HCT116 (cell line): Measurements from ENCODE around the gene ZSCAN4. TPM values are rescaled to one million over a fixed set of nuclear protein-coding genes. Genes with fewer than 3 reads are reported as not detected.

Experiments
- ATAC-seq: fragments of 200-7000 bp; cut with Tn5 transposase; 2 replicates; pipeline ENCODE4 v1.9.1; 2020; ENCODE audit warnings: mild to moderate bottlenecking, moderate library complexity
- BruUV-seq: library from RNA; stranded (reverse); fragments of 400-500 nt; replicated peaks from 2 replicates; lab custom pipeline; 2021; lab: Mats Ljungman, UMichigan
- CTCF ChIA-PET: fragments of 300-600 bp; sonication (Branson Sonifier 250); formaldehyde crosslinking; loops from one replicate; lab custom pipeline; 2021; ENCODE audit warnings: antibody characterized with exemption; lab: Charles Lee
- POLR2A ChIA-PET: fragments of 300-600, 350-600 bp; sonication (Branson Sonifier 250); formaldehyde crosslinking; loops from one replicate; lab custom pipeline; 2021; ENCODE audit warnings: antibody characterized with exemption; lab: Charles Lee
- RAD21 ChIA-PET, 2 experiments: fragments of 300-600 bp; sonication (Branson Sonifier 250); formaldehyde crosslinking; loops; one replicate each; lab custom pipeline; 2023; ENCODE audit warnings: low total read pairs in 2 of 2; ENCODE audit not compliant: uncharacterized antibody in 2 of 2, unreplicated experiment in 2 of 2, low non-redundant PET in 1 of 2; lab: Charles Lee
- DNase-seq: peaks from one replicate; pipeline ENCODE4 v3.0.0-alpha.2; 2010; ENCODE audit warnings: low read depth, low spot score
- H2AFZ ChIP-seq: fragments of 200-600 bp; shearing (Covaris generic), sonication (generic); 2 replicates; pipeline ENCODE4 v1.6.1; 2017; ENCODE audit warnings: low read depth, mixed run types, mixed read lengths, antibody characterized with exemption, low read length; ENCODE audit not compliant: poor library complexity, severe bottlenecking
- H3K27ac ChIP-seq: 2 replicates; pipeline ENCODE4 v1.5.1; 2012; ENCODE audit warnings: low read depth, low read length
- H3K27me3 ChIP-seq: fragments of 200-600 bp; sonication (generic); 2 replicates; pipeline ENCODE4 v1.6.1; 2016; ENCODE audit warnings: mixed run types, low read length, mixed read lengths; ENCODE audit not compliant: insufficient read depth
- H3K36me3 ChIP-seq, 2 experiments: fragments of 200-500 bp in 1 of 2; fragments of 200-600 bp in 1 of 2; sonication (Bioruptor generic) in 1 of 2; sonication (generic) in 1 of 2; 2 replicates each; pipeline versions ENCODE4 v1.5.1 to v1.6.1; 2014 to 2016; ENCODE audit warnings: low read length in 2 of 2, inconsistent platforms in 1 of 2, mixed read lengths in 1 of 2, mixed run types in 1 of 2; ENCODE audit not compliant: insufficient read depth in 2 of 2, control insufficient read depth in 1 of 2
- H3K4me1 ChIP-seq, 2 experiments: fragments of 200-600 bp in 1 of 2; sonication (generic) in 1 of 2; 2 replicates each; pipeline versions ENCODE4 v1.5.1 to v1.6.1; 2012 to 2017; ENCODE audit warnings: low read length in 2 of 2, inconsistent platforms in 1 of 2, mild to moderate bottlenecking in 1 of 2, mixed read lengths in 1 of 2, mixed run types in 1 of 2, moderate library complexity in 1 of 2; ENCODE audit not compliant: insufficient read depth in 2 of 2, control insufficient read depth in 1 of 2
- H3K4me2 ChIP-seq: fragments of 200-600 bp; sonication (generic); 2 replicates; pipeline ENCODE4 v1.6.1; 2017; ENCODE audit warnings: mixed run types, low read length, mixed read lengths
- H3K4me3 ChIP-seq, 2 experiments: fragments of 200-600 bp in 1 of 2; sonication (generic) in 1 of 2; replicated peaks in 1 of 2; 2 replicates each; pipeline ENCODE4 v1.5.1; 2011 to 2016; ENCODE audit warnings: low read length in 2 of 2, control low read depth in 1 of 2, low read depth in 1 of 2, mild to moderate bottlenecking in 1 of 2, mixed read lengths in 1 of 2, mixed run types in 1 of 2
- H3K79me2 ChIP-seq: fragments of 200-600 bp; sonication (generic); 2 replicates; pipeline ENCODE4 v1.6.1; 2017; ENCODE audit warnings: mild to moderate bottlenecking, mixed run types, low read length, moderate library complexity, mixed read lengths; ENCODE audit not compliant: insufficient read depth
- H3K9ac ChIP-seq: fragments of 200-600 bp; sonication (generic); 2 replicates; pipeline ENCODE4 v1.6.1; 2016; ENCODE audit warnings: low read length, mixed read lengths
- H3K9me2 ChIP-seq: fragments of 200-600 bp; sonication (generic), shearing (Covaris generic); 2 replicates; pipeline ENCODE4 v1.6.1; 2017; ENCODE audit warnings: mixed run types, mild to moderate bottlenecking, moderate library complexity; ENCODE audit not compliant: insufficient read depth
- H3K9me3 ChIP-seq, 2 experiments: fragments of 200-500 bp in 1 of 2; fragments of 200-600 bp in 1 of 2; sonication (Bioruptor generic) in 1 of 2; sonication (generic) in 1 of 2; 2 replicates each; pipeline ENCODE4 v1.6.1; 2014 to 2017; ENCODE audit warnings: low read length in 2 of 2, mixed read lengths in 2 of 2, inconsistent platforms in 1 of 2, low read depth in 1 of 2, mild to moderate bottlenecking in 1 of 2, mixed run types in 1 of 2, moderate library complexity in 1 of 2; ENCODE audit not compliant: control insufficient read depth in 1 of 2, insufficient read depth in 1 of 2
- H4K20me1 ChIP-seq: fragments of 200-600 bp; sonication (generic), shearing (Covaris generic); 2 replicates; pipeline ENCODE4 v1.6.1; 2017; ENCODE audit warnings: mixed run types, mild to moderate bottlenecking, moderate library complexity; ENCODE audit not compliant: insufficient read depth
- ATF3 ChIP-seq: IDR thresholded peaks from 2 replicates; pipeline ENCODE4 v1.6.1; 2012
- CBX3 ChIP-seq: IDR thresholded peaks from 2 replicates; pipeline ENCODE4 v1.6.1; 2012; ENCODE audit warnings: low read depth
- CEBPB ChIP-seq: IDR thresholded peaks from 2 replicates; pipeline ENCODE4 v1.6.1; 2012; ENCODE audit warnings: low read depth
- CTCF ChIP-seq, 3 experiments: fragments of 200-600 bp in 1 of 3; sonication (generic) in 1 of 3; IDR thresholded peaks in 2 of 3; conservative IDR thresholded peaks in 1 of 3; 2 replicates each; pipeline ENCODE4 v1.5.1; 2012 to 2017; ENCODE audit warnings: low read depth in 2 of 3, low read length in 2 of 3, antibody characterized with exemption in 1 of 3, borderline replicate concordance in 1 of 3, control low read depth in 1 of 3, mild to moderate bottlenecking in 1 of 3, mixed read lengths in 1 of 3, mixed run types in 1 of 3, moderate library complexity in 1 of 3; ENCODE audit not compliant: insufficient read depth in 1 of 3
- EGR1 ChIP-seq: IDR thresholded peaks from 2 replicates; pipeline ENCODE4 v1.6.1; 2012; ENCODE audit warnings: low read depth
- ELF1 ChIP-seq: IDR thresholded peaks from 2 replicates; pipeline ENCODE4 v1.6.1; 2012; ENCODE audit warnings: low read depth, borderline replicate concordance
- EZH2 ChIP-seq: fragments of 200-600 bp; sonication (generic); IDR thresholded peaks from 2 replicates; pipeline ENCODE4 v1.6.1; 2017; ENCODE audit warnings: antibody characterized with exemption, mixed run types
- EZH2phosphoT487 ChIP-seq: fragments of 200-600 bp; IDR thresholded peaks from 2 replicates; pipeline ENCODE4 v1.6.1; 2018; ENCODE audit warnings: antibody characterized with exemption, borderline replicate concordance
- POLR2A ChIP-seq: IDR thresholded peaks from 2 replicates; pipeline ENCODE4 v1.7.0; 2011; ENCODE audit warnings: borderline replicate concordance; ENCODE audit not compliant: insufficient read depth, insufficient read length; ENCODE audit errors: extremely low read depth
- POLR2AphosphoS5 ChIP-seq: IDR thresholded peaks from 2 replicates; pipeline ENCODE4 v1.6.1; 2011; ENCODE audit warnings: mild to moderate bottlenecking, low read depth, low read length, moderate library complexity
- REST ChIP-seq: IDR thresholded peaks from 2 replicates; pipeline ENCODE4 v1.6.1; 2012; ENCODE audit warnings: low read depth
- SP1 ChIP-seq: IDR thresholded peaks from 2 replicates; pipeline ENCODE4 v1.6.1; 2012; ENCODE audit warnings: low read depth
- TCF7L2 ChIP-seq: IDR thresholded peaks from 2 replicates; pipeline ENCODE4 v1.7.0; 2011; ENCODE audit warnings: borderline replicate concordance, inconsistent platforms; ENCODE audit not compliant: insufficient read depth, insufficient read length; ENCODE audit errors: extremely low read depth
- YY1 ChIP-seq: IDR thresholded peaks from 2 replicates; pipeline ENCODE4 v1.6.1; 2011; ENCODE audit warnings: low read length, low read depth, moderate library complexity, mild to moderate bottlenecking; ENCODE audit not compliant: insufficient replicate concordance; ENCODE audit errors: extremely low read depth
- intact Hi-C: fragments of 100-400 bp; cut with micrococcal nuclease; formaldehyde crosslinking; loops from 2 replicates; pipeline ENCODE4 v1.10.0; 2022
- total RNA-seq: library from RNA; stranded (reverse); gene quantifications from one replicate; pipeline ENCODE4 v1.2.1, GENCODE V29; 2021; ENCODE audit not compliant: unreplicated experiment

The ZSCAN4 gene
- total RNA-seq, 1 experiment from 2014 or later: not detected

GRCh38 chr19:57667228-57667627, 1.5 kb upstream of the ZSCAN4 start (continued):
- TF ChIP-seq REST (no peak), EZH2phosphoT487 (no peak), CEBPB (no peak), ATF3 (no peak), CBX3 (no peak), TCF7L2 (no peak), SP1 (no peak), EZH2 (no peak), ELF1 (no peak)
- TF ChIP-seq, all 23 proteins: peak for 0

GRCh38 chr19:57671124-57671895, 2.6 kb downstream of the ZSCAN4 start:
- POLR2A ChIA-PET: no interaction called here
- peaks cover 0 to 4% of the 10 kb centered on the region in 2 experiments; a peak in 1 of 4 replicates for H3K9me3 ChIP-seq
- H3K4me2 ChIP-seq: no peak overlapping the region
- ATAC-seq (no peak), DNase-seq (no peak)
- H3K79me2 ChIP-seq: no peaks in the 10 kb centered on the region
- H4K20me1 ChIP-seq: no peaks in the 10 kb centered on the region
- no peak overlapping the region for H2AFZ ChIP-seq
- H3K4me1 ChIP-seq: no peaks in the 10 kb centered on the region
- no peak overlapping the region for H3K9ac ChIP-seq
- H3K9me2 ChIP-seq: no peaks in the 10 kb centered on the region
- H3K27ac ChIP-seq: no peak overlapping the region
- CTCF ChIA-PET: no interaction called here
- TF ChIP-seq TCF7L2 (no peak), EZH2 (no peak), CTCF (IDR thresholded peaks at IDR 0.05 in 2 of 3, conservative IDR thresholded peaks at IDR 0.05 in 1 of 3; ENCODE audit: borderline replicate concordance in 1 of 3, insufficient read depth in 1 of 3, low read depth in 2 of 3, low read length in 2 of 3) (no peak), EGR1 (no peak), POLR2A (no peak), YY1 (no peak), SP1 (no peak), ATF3 (no peak), POLR2AphosphoS5 (no peak)
- intact Hi-C loops: no loop called here
- no peak overlapping the region for H3K4me3 ChIP-seq
- BruUV-seq: no TSS peak
- no peaks in the 10 kb centered on the region for H3K36me3 ChIP-seq
- no peaks in the 10 kb centered on the region for H3K27me3 ChIP-seq
- RAD21 ChIA-PET: no interaction called here
